Mesenchymal stem cell (in vitro differentiated cells and primary cell): ENCODE results near the gene CRYGN.

Experiments used
- DNase-seq: peaks from one replicate; pipeline ENCODE4 v3.0.0-alpha.2; 2013
- H2AFZ ChIP-seq: one replicate; pipeline ENCODE4 v1.6.1; 2013; ENCODE audit warnings: low read depth, mild to moderate bottlenecking, control low read depth, inconsistent platforms, low read length, moderate library complexity
- H2AK5ac ChIP-seq: 2 replicates; pipeline ENCODE4 v1.6.1; 2013; ENCODE audit warnings: low read length, moderate library complexity, mild to moderate bottlenecking, inconsistent platforms; ENCODE audit not compliant: severe bottlenecking
- H2BK120ac ChIP-seq: one replicate; pipeline ENCODE4 v1.6.1; 2013; ENCODE audit warnings: low read depth, mild to moderate bottlenecking, inconsistent platforms, low read length, moderate library complexity
- H2BK12ac ChIP-seq, 2 experiments: one replicate each; pipeline ENCODE4 v1.6.1; 2013; ENCODE audit warnings: inconsistent platforms in 2 of 2, low read length in 2 of 2, mild to moderate bottlenecking in 2 of 2, moderate library complexity in 2 of 2, control low read depth in 1 of 2
- H2BK15ac ChIP-seq: one replicate; pipeline ENCODE4 v1.6.1; 2013; ENCODE audit warnings: mild to moderate bottlenecking, low read depth, inconsistent platforms; ENCODE audit not compliant: poor library complexity, severe bottlenecking
- H2BK5ac ChIP-seq: 2 replicates; pipeline ENCODE4 v1.6.1; 2013; ENCODE audit warnings: low read depth, mild to moderate bottlenecking, low read length, control low read depth, inconsistent platforms; ENCODE audit not compliant: poor library complexity, severe bottlenecking
- H3K14ac ChIP-seq, 2 experiments: one replicate each; pipeline ENCODE4 v1.6.1; 2013; ENCODE audit warnings: inconsistent platforms in 2 of 2, low read length in 2 of 2, control low read depth in 1 of 2, mild to moderate bottlenecking in 1 of 2, moderate library complexity in 1 of 2
- H3K18ac ChIP-seq, 2 experiments: one replicate each; pipeline ENCODE4 v1.6.1; 2013; ENCODE audit warnings: inconsistent platforms in 2 of 2, low read length in 2 of 2, control low read depth in 1 of 2, low read depth in 1 of 2, mild to moderate bottlenecking in 1 of 2
- H3K23ac ChIP-seq, 2 experiments: one replicate each; pipeline ENCODE4 v1.6.1; 2013; ENCODE audit warnings: inconsistent platforms in 2 of 2, low read length in 2 of 2, mild to moderate bottlenecking in 2 of 2, moderate library complexity in 2 of 2, control low read depth in 1 of 2
- H3K27ac ChIP-seq: 2 replicates; pipeline ENCODE4 v1.5.1; 2013; ENCODE audit warnings: mild to moderate bottlenecking, moderate library complexity, low read length, control low read depth, inconsistent platforms; ENCODE audit not compliant: poor library complexity, severe bottlenecking
- H3K27me3 ChIP-seq, 2 experiments: 2 replicates each; pipeline versions ENCODE4 v1.6.1 to v1.7.0; 2013; ENCODE audit warnings: low read length in 2 of 2, mild to moderate bottlenecking in 2 of 2, moderate library complexity in 2 of 2, control low read depth in 1 of 2, inconsistent platforms in 1 of 2; ENCODE audit not compliant: control insufficient read depth in 1 of 2, insufficient read depth in 1 of 2
- H3K36me3 ChIP-seq, 2 experiments: 2 replicates each; pipeline versions ENCODE4 v1.6.1 to v1.7.0; 2013; ENCODE audit warnings: low read length in 2 of 2, control low read depth in 1 of 2, inconsistent platforms in 1 of 2, low read depth in 1 of 2, mild to moderate bottlenecking in 1 of 2; ENCODE audit not compliant: insufficient read depth in 2 of 2, control insufficient read depth in 1 of 2
- H3K4ac ChIP-seq, 2 experiments: one replicate each; pipeline ENCODE4 v1.6.1; 2013; ENCODE audit warnings: inconsistent platforms in 2 of 2, low read length in 2 of 2, mild to moderate bottlenecking in 2 of 2, moderate library complexity in 2 of 2, control low read depth in 1 of 2, low read depth in 1 of 2
- H3K4me1 ChIP-seq: 2 replicates; pipeline ENCODE4 v1.6.1; 2013; ENCODE audit warnings: low read depth, low read length, control low read depth; ENCODE audit not compliant: control insufficient read depth, insufficient read depth
- H3K4me2 ChIP-seq: 2 replicates; pipeline ENCODE4 v1.6.1; 2013; ENCODE audit warnings: low read length, mild to moderate bottlenecking, inconsistent platforms; ENCODE audit not compliant: poor library complexity, severe bottlenecking
- H3K4me3 ChIP-seq, 2 experiments: 2 replicates each; pipeline versions ENCODE4 v1.5.1 to v1.7.0; 2013; ENCODE audit warnings: low read length in 2 of 2, mild to moderate bottlenecking in 2 of 2, control low read depth in 1 of 2, low read depth in 1 of 2; ENCODE audit not compliant: insufficient read depth in 1 of 2
- H3K79me1 ChIP-seq: replicated peaks from 2 replicates; pipeline ENCODE4 v1.6.1; 2013; ENCODE audit warnings: mild to moderate bottlenecking, control low read depth, low read length, inconsistent platforms; ENCODE audit not compliant: poor library complexity, severe bottlenecking
- H3K9ac ChIP-seq: 2 replicates; pipeline ENCODE4 v1.7.0; 2013; ENCODE audit warnings: mild to moderate bottlenecking, low read length, moderate library complexity
- H3K9me3 ChIP-seq: 2 replicates; pipeline ENCODE4 v1.7.0; 2013; ENCODE audit warnings: mild to moderate bottlenecking, low read length; ENCODE audit not compliant: control insufficient read depth
- H4K8ac ChIP-seq: one replicate; pipeline ENCODE4 v1.6.1; 2013; ENCODE audit warnings: inconsistent platforms, mild to moderate bottlenecking, low read length, moderate library complexity
- H4K91ac ChIP-seq: one replicate; pipeline ENCODE4 v1.6.1; 2013; ENCODE audit warnings: mild to moderate bottlenecking, low read length, inconsistent platforms
- WGBS: methylation state at CpG from one replicate; pipeline ENCODE4 v1.1.7; 2013; ENCODE audit warnings: mixed read lengths; 5-methylcytosine and 5-hydroxymethylcytosine counted together

CRYGN gene

DNA sequence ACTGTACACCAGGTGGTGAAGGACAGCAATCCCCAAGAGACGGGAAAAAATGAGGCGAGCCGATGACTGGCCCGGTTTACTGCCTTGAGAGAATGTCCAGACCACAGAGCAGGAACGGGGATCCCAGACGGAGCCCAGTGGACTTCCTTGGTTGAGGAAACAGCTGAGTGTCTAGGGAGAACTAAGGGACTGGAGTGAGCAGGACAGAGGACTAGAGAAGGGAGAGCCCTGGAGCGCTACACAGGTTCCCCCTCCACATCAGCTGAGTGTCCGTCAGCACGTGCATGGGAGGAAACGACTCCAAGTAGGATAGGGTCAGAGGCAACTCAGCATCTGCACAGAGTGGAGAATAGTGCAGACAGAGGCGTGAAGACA lies 23.0 kb downstream of the CRYGN start:
- peak; percentile 41 for DNase-seq
- peaks cover 16% of the 10 kb centered on the region for H3K9me3 ChIP-seq

DNA sequence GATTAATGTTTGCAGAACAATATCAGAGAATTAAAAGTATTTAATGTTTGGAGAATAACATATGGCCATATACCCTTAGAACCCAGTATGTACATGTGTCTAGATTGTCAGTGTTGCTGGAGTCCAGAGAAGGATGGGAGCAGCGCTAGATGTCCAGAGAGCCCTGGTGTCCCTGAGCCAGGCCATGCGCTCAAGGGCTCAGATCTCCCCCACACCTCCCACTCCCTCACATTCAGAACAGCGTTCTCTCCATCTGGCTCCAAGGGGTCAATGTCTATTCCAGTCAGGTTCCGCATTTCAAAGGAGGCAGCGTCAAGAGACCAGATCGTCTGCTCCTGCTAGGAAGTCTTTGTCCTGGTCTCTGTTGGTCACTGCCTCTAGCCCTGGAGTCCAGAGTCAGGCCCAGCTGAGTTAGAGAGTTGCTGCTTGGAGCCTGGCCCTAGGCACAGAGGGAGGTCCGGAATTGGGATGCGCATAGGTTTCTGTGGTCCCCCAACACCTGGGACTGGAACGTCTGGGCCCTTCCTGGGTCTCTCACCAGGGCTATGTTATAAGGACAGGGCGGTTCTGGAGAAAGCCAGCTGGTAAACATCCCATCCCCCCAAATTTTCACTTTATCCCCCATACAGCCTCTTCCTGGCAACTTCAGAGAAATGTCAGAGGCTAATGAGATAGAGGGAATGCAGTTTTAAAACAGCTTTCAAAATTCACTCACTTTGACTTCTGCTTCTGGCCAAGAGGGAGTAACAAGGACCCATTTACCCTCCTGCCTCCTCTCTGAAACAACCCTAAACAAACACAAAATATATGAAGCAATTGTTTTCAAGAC lies 23.6 kb downstream of the CRYGN start:
- H2BK15ac ChIP-seq, result no peak overlapping the region
- no peak for DNase-seq
- H3K27me3 ChIP-seq, result peaks cover 21 to 42% of the 10 kb centered on the region in 2 experiments
- H2AK5ac ChIP-seq, result no peak overlapping the region
- no peak overlapping the region for H3K9ac ChIP-seq
- H3K14ac ChIP-seq, result no peak overlapping the region
- H3K4me1 ChIP-seq, result no peaks in the 10 kb centered on the region
- H2BK12ac ChIP-seq, result no peak overlapping the region
- peak overlapping the region in 1 of 2 experiments; percentile 6 for H3K18ac ChIP-seq
- no peak overlapping the region for H3K27ac ChIP-seq
- H3K23ac ChIP-seq, result no peak overlapping the region
- no peaks in the 10 kb centered on the region for H3K79me1 ChIP-seq
- no peak overlapping the region for H2BK5ac ChIP-seq
- H4K91ac ChIP-seq, result no peak overlapping the region
- H3K4me3 ChIP-seq, result no peak overlapping the region
- H4K8ac ChIP-seq, result no peak overlapping the region
- H3K4me2 ChIP-seq, result no peak overlapping the region
- H3K36me3 ChIP-seq, result no peaks in the 10 kb centered on the region
- WGBS, result 74% methylated on average over 8 of the region's 10 CpGs
- no peak overlapping the region for H3K4ac ChIP-seq
- H2AFZ ChIP-seq, result no peak overlapping the region
- no peak overlapping the region for H2BK120ac ChIP-seq
- H3K9me3 ChIP-seq, result peaks cover 10% of the 10 kb centered on the region

More for the DNA sequence above, 23.0 kb downstream of the CRYGN start:
- peak overlapping the region in 1 of 2 experiments; percentile 53 for H3K23ac ChIP-seq
- no peak overlapping the region for H2BK15ac ChIP-seq
- 43% methylated on average over 11 of the region's 11 CpGs for WGBS
- H3K4ac ChIP-seq, result no peak overlapping the region
- no peak overlapping the region for H3K9ac ChIP-seq
- no peak overlapping the region for H2AK5ac ChIP-seq
- H3K4me3 ChIP-seq, result no peak overlapping the region
- no peaks in the 10 kb centered on the region for H3K36me3 ChIP-seq
- no peak overlapping the region for H3K14ac ChIP-seq
- H3K18ac ChIP-seq, result peak overlapping the region in 1 of 2 experiments; percentile 6
- no peak overlapping the region for H4K8ac ChIP-seq
- H3K79me1 ChIP-seq, result no peaks in the 10 kb centered on the region
- peaks cover 14 to 36% of the 10 kb centered on the region in 2 experiments for H3K27me3 ChIP-seq
- H3K4me1 ChIP-seq, result no peaks in the 10 kb centered on the region
- H3K4me2 ChIP-seq, result no peak overlapping the region
- H2BK12ac ChIP-seq, result no peak overlapping the region
- no peak overlapping the region for H3K27ac ChIP-seq
- no peak overlapping the region for H2BK120ac ChIP-seq
- H2AFZ ChIP-seq, result no peak overlapping the region
- H2BK5ac ChIP-seq, result no peak overlapping the region
- no peak overlapping the region for H4K91ac ChIP-seq

DNA sequence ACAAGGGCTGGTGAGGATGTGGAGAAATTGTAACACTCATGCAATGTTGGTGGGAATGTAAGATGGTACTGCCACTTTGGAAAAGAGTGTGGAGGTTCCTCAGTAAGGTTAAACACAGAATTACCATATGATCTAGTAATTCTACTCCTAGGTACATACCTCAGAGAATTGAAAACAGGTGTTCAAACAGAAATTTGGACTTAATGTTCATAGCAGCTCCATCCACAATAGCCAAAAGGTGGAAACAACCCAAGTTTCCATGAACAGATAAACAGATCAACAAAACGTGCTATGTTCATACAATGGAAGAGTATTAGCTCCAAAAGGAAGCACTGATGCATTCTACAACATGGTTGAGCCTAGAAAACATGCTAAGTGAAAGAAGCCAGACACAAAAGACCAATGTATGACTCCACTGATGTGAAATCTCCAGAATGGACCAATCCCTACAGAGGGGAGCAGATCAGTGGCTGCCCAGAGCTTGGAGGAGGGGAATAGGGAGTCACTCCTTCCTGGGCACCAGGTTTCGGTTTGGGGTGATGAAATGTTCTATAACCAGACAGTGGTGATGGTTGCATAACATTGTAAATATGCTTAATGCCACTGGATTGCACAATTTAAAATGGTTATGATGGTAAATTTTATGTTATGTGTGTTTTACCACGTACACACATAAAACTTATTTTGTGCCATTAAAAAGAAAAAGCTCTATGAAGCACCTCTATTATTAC lies 24.4 kb downstream of the CRYGN start:
- H3K27me3 ChIP-seq, result peaks cover 28 to 50% of the 10 kb centered on the region in 2 experiments
- no peak overlapping the region for H3K4me3 ChIP-seq
- H3K36me3 ChIP-seq, result no peaks in the 10 kb centered on the region
- no peak overlapping the region for H3K4me2 ChIP-seq
- H2BK12ac ChIP-seq, result no peak overlapping the region
- H3K9me3 ChIP-seq, result peaks cover 10% of the 10 kb centered on the region
- H2BK5ac ChIP-seq, result no peak overlapping the region
- no peak overlapping the region for H3K14ac ChIP-seq
- H3K4ac ChIP-seq, result no peak overlapping the region
- H2BK120ac ChIP-seq, result no peak overlapping the region
- H3K4me1 ChIP-seq, result no peaks in the 10 kb centered on the region
- no peak overlapping the region for H4K91ac ChIP-seq
- no peak overlapping the region for H2BK15ac ChIP-seq
- no peak overlapping the region for H3K23ac ChIP-seq
- H3K27ac ChIP-seq, result no peak overlapping the region
- H2AFZ ChIP-seq, result no peak overlapping the region
- no peak overlapping the region for H3K18ac ChIP-seq
- H3K79me1 ChIP-seq, result no peaks in the 10 kb centered on the region
- no peak for DNase-seq
- H2AK5ac ChIP-seq, result no peak overlapping the region
- 88% methylated on average over 2 of the region's 3 CpGs for WGBS
- no peak overlapping the region for H3K9ac ChIP-seq
- H4K8ac ChIP-seq, result no peak overlapping the region

DNA sequence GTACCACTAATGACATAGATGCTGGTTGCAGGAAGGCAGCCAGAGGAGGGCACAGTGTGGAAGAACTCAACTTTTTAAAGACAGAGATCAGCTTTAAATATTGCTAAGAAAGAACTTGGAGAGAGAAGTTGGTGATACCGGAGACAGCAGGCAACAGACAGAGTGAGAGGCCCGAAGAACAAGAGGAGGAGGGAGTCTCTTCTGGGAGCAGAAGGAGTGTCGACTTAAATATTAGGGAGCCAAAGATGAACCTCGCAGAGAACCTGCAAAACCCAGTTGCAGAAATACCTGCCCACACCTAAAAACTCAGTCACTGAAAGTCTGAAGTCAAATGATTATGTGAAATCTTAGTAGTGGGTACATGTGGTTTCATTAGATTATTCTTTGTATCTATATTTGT lies 26.7 kb downstream of the CRYGN start:
- H3K14ac ChIP-seq, result no peak overlapping the region
- H4K8ac ChIP-seq, result no peak overlapping the region
- H3K36me3 ChIP-seq, result no peaks in the 10 kb centered on the region
- peaks cover 50 to 66% of the 10 kb centered on the region in 2 experiments for H3K27me3 ChIP-seq
- no peak overlapping the region for H3K4me3 ChIP-seq
- no peak overlapping the region for H2BK120ac ChIP-seq
- peaks cover 19% of the 10 kb centered on the region for H3K4me1 ChIP-seq
- no peak overlapping the region for H2BK5ac ChIP-seq
- H3K4me2 ChIP-seq, result no peak overlapping the region
- no peaks in the 10 kb centered on the region for H3K9me3 ChIP-seq
- no peak overlapping the region for H2AK5ac ChIP-seq
- H4K91ac ChIP-seq, result no peak overlapping the region
- H2AFZ ChIP-seq, result no peak overlapping the region
- no peak overlapping the region for H3K4ac ChIP-seq
- H3K79me1 ChIP-seq, result no peaks in the 10 kb centered on the region
- no peak overlapping the region for H3K18ac ChIP-seq
- no peak overlapping the region for H2BK12ac ChIP-seq
- no peak overlapping the region for H3K23ac ChIP-seq
- H3K9ac ChIP-seq, result no peak overlapping the region
- no peak overlapping the region for H2BK15ac ChIP-seq
- no peak for DNase-seq
- H3K27ac ChIP-seq, result no peak overlapping the region
- WGBS, result 81% methylated on average over 2 of the region's 4 CpGs
